GM21576 (cell line): ENCODE measurements around the gene RAPGEF5.
"Not testable (repeated sequence)": the region's sequence is repeated elsewhere in the genome, so short reads cannot be mapped to it uniquely, and the experiment has no call there.

Experiments
- ATAC-seq: cut with Tn5 transposase; IDR thresholded peaks from one replicate; pipeline ENCODE4 v1.9.1; 2021; ENCODE audit warnings: mild to moderate bottlenecking, moderate library complexity; ENCODE audit not compliant: unreplicated experiment

RAPGEF5 gene

DNA sequence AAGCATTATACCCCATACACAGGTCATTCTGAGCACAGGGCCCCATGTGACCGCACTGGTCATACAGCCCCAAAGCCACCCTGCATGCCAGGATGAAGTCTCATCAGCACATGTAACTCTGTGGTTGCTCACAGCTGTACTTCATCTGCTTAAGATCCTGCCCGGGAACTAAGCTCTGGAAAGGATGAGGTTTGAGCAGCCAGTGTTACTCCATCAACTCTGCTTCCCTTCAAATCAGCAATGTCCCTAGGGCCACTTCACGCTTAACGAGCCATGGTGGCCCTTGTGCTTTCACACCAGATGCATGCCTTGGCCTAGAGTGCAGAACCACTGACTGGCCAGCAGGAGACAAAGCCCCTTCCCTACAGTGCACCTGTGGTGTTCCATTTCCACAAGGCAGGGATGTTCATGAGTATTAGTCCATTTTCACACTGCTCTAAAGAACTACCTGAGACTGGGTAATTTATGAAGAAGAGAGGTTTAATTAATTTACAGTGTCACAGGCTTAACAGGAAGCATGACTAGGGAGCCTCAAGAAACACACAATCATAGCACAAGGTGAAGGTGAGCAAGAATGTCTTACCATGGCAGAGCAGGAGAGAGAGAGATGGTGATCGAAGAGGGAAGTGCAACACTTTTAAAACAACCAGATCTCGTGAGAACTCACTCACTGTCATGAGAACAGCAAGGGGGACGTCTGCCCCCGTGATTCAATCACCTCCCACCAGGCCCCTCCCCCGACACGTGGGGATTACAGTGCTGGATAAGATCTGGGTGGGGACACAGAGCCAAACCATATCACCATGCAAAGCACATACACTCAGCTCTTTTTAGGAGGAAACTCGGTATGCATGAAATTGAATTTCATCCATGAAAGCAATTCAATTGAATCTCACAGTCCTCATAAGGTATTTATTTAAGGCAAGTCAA, 262.3 kb downstream of the RAPGEF5 start:
- ATAC-seq, result no peak

DNA sequence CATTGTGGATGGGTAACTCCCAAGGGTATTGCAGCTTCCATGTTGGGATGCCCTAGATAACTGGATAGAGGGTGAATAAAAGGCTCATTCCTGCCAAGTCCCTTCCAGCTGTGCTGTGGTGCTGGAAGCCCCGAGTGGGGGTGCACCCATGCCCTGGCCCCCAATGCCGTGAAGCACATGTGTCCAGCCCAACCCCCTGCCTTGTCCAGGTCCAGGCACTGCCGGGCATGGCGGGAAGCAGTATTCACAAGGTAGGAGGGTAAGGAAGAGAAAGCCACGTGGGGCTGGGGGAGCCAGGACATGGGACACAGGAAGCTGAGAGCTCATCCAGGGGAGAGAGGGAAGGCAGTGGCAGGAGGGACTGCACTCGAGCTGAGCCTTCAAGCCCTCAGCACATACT, 263.0 kb downstream of the RAPGEF5 start:
- ATAC-seq, result no peak

DNA sequence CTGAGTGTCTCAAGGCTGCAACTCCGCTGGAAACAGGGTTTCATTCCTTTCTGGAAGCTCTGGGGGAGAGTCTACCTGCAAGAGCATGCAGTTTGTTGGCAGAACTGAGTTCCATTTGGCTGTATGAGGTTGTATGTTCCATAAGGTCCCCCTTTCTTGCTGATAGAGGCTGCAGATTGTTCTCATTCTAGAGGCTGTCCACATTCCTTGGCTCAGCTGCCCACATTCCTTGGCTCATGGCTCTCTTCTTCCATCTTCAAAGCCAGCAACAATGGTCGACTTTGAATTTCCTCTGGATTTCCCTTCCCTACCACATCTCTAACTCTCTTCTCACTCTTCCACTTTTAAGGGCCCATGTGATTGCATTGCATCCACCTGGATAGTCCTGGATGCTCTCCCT, 264.0 kb downstream of the RAPGEF5 start:
- no peak for ATAC-seq

DNA sequence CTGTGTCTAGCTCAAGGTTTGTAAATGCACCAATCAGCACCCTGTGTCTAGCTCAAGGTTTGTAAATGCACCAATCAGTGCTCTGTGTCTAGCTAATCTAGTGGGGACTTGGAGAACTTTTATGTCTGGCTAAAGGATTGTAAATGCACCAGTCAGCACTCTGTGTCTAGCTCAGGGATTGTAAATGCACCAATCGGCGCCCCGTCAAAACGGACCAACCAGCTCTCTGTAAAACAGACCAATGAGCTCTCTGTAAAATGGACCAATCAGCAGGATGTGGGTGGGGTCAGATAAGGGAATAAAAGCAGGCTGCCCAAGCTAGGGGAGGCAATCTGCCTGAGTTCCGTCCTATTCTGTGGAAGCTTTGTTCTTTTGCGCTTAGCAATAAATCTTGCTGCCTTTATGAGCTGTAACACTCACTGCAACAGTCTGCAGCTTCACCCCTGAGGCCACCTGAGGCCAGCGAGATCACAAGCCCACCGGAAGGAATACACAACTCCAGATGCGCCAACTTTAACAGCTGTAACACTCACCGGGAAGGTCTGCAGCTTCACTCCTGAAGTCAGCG, 265.9 kb downstream of the RAPGEF5 start:
- not testable (repeated sequence) for ATAC-seq

DNA sequence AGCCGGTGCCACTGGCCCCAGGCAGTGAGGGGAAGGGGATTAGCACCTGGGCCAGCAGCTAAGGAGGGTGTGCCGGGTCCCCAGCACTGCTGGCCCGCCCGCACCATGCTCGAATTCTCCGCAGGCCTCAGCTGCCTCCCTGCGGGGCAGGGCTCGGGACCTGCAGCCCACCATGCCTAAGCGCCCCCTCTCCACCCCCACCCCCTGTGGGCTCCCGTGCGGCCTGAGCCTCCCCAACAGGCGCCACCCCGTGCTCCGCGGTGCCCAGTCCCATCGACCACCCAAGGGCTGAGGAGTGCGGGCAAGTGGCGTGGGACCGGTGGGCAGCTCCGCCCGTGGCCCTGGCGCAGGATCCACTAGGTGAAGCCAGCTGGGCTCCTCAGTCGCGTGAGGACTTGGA, 266.4 kb downstream of the RAPGEF5 start:
- ATAC-seq, result no peak

DNA sequence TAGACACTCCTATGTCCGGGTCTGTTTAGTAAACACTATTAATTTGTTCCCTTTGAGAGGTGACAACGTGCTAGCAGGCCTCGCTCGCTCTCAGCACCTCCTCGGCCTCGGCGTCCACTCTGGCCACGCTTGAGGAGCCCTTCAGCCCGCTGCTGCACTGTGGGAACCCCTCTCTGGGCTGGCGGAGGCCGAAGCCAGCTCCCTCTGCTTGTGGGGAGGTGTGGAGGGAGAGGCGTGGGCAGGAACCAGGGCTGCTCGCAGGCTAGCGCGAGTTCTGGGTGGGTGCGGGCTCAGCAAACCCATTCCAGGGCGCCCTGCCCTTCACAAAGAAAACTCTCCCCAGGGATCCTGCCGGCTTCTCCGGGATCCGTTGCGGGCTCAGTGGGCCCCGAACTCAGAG, 266.8 kb downstream of the RAPGEF5 start:
- no peak for ATAC-seq

DNA sequence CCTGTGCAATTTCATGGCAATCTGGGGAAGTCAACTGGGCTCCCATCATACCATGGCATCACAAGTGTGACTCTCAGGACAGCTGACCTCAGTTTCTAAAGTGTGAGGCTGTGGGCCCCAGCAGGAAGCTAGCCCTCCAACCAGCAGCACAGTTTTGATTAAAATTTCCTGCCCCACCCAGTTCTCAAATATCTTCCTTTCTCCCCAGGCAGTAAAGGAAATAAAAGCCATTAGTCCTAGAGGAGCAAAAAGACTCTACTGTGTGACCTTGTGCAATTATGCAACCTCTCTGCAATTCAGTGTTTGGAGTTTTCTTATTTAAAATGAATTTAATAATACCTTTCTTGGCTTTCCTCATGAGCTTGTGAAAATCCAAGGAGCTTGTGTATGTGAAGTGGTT, 268.1 kb downstream of the RAPGEF5 start:
- no peak for ATAC-seq

DNA sequence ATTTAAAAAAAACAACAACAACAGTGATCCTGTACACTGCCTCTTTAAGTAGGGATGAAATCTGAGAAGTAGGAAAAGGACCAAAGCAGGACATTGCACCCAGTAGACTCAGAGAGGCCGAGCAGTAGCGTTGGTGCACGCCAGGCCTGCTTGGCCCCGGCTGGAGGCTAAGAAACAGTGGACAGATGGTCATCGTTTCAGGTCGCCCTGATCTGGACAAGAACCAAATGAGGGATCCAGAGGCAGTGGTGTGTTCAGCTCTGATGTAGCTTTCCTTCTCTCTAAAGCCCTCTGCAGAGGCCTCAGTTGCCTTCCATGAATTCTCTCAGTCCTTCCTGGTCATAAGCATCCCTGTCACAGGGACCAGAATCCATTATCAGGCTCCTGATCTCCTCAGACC, 269.1 kb downstream of the RAPGEF5 start:
- no peak for ATAC-seq

DNA sequence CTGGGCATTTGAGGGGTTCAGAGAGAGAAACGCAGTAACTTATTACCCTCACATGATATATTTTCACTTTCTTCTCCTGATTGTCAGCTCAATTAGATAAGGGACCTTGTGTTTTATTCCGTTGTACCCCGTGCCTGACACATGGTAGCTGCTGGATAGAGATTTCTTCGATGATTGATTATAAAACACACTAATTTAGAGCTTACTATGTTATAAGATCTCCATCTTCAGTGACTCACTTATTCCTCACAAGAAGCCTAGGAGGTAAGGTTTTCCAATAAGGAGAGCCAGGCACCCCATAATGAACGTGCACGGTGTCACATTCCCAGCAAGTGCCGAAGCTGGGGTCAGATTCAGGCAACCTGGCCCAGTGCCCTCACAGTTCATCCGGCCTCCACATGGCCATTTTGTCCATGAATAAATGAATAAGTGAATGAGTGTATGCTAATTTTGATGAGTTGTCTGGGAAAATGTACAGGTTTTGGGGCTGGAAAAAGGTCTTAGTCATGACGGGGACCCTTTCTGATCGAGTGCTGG, 273.2 kb downstream of the RAPGEF5 start:
- ATAC-seq, result no peak

DNA sequence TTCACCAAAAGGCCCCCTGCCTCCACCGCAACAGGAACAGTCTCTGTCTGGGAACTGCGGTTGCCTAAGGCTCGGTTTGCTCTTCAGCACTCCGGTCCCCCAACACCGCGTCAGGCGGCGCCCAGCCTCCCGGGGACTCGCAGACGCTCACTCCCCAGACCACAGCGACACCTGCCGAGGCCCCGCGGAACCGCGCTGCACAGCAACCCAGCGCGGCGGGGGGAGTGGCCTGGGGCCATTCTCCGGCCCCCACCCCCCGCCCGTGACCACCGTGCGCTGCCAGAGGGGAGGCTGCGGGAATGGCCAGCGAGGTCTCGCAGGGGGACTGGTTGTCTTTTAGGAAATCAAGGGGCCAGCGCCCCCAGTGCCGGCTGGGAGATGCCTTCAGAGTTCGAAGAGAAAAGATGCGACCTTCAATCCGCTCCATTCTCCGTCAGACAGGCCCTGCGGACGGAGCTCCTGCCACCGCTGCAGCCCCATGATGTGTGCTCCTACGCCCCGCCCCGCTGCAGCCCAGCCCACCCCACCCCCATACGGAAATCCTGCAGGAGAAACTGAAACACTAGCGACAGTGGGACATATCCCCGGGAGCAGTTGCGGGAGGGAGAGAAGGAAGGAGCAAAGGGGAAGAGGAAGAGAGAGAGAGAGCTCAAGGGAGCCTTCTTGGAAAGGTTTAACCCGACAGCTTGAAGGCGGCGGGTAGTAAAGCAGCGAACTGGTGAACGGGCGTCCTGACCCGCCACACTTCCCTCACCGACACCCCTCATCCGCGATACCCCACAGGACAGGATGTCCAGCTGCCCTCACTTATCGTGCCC, 273.9 kb downstream of the RAPGEF5 start:
- peak; percentile 98 for ATAC-seq

DNA sequence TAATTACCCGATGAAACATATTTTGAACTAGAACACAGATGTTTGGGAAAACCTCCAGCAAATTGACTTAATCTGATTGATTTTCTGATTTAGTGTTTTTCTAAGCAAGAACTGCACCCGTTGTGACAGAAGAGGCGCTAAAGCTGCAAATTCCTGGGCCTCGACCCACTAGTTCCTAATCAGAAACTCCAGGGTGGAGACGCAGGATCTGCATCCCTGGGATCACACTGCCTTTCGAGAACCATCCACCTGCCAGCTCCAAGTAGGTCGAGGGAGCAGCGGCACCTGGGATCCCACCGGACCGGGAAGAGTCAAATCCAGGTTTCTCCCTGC, 274.4 kb downstream of the RAPGEF5 start:
- no peak for ATAC-seq

DNA sequence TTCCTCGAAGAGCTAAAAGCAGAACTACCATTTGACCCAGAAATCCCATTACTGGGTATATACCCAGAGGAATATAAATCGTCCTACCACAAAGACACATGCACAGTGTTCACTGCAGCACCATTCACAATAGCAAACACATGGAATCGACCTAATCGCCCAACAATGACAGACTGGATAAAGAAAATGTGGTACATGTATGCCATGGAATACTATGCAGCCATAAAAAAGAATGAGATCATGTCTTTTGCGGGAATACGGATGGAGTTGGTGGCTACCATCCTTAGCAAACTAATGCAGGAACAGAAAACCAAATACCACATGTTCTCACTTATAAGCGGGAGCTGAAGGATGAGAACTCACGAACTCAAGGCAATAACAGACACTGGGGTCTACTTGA, 276.7 kb downstream of the RAPGEF5 start:
- ATAC-seq, result not testable (repeated sequence)

DNA sequence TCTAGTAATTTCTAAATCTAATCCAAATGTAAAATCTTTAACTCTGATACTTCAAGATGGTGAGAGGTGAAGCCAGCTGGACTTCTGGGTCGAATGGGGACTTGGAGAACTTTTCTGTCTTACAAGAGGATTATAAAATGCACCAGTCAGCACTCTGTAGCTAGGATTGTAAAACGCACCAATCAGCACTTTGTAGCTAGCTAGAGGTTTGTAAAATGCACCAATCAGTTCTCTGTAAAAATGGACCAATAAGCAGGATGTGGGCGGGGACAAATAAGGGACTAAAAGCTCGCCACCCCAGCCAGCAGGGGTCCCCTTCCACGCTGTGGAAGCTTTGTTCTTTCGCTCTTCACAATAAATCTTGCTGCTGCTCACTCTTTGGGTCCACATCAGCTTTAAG, 278.1 kb downstream of the RAPGEF5 start:
- not testable (repeated sequence) for ATAC-seq

DNA sequence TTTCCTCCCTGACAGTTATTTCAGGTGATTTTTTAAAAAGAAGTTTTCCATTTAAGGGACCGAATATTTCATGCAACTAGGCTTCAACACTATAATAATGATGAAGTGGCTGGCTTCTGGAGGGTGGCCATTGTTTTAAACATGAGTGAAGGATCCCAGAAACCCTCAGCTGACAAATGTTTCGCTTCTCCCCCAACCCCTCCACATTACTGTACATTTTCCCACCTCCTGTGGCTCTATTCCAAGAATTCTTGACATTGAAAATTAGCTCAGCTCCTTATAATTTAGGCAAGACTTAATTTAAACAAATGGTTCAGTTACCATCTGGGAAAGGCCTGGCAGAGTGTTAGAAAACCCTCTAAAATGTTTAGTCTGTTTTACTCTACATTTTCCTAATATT, 281.4 kb downstream of the RAPGEF5 start:
- no peak for ATAC-seq

DNA sequence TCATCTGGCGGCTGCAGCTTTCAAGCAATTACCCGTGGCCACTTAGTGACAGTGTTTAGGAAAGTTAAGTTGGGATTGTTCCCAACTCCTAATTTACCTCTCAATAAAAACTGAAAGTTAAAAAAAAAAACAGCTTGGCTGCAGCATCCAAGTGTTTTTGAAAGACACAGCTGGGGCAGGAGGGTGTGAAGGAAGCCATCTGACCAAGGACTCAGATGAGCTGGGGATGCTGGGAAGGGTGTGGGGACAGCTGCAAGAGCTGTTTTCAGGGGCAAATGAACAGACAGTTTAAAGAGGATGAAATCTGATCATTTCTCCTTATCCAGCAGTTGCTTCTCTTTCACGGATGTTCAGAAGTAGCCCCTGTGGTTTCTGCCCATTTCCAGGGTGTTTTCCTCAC, 282.1 kb downstream of the RAPGEF5 start:
- ATAC-seq, result no peak
